Esophagus muscularis mucosa (tissue), 4 donors: ENCODE measurements around the gene NUDT1.

Experiments used
- EP300 ChIP-seq: sonication (generic); formaldehyde crosslinking; IDR thresholded peaks from one replicate; pipeline ENCODE4 v1.6.1; 2017; ENCODE audit warnings: antibody characterized with exemption
- POLR2A ChIP-seq: fragments of 450-650 bp; IDR thresholded peaks from one replicate; pipeline ENCODE4 v1.6.1; 2017; ENCODE audit warnings: antibody characterized with exemption, moderate library complexity, mild to moderate bottlenecking, low read depth
- POLR2AphosphoS5 ChIP-seq, 2 donors: sonication (generic); formaldehyde crosslinking; IDR thresholded peaks; one replicate each; pipeline ENCODE4 v1.6.1; 2017; ENCODE audit warnings: antibody characterized with exemption in 2 of 2
- TF ChIP-seq, protein P1 (sequence below), 3 experiments: fragments of 200-600 bp in 2 of 3; fragments of 450-650 bp in 1 of 3; sonication (generic) in 2 of 3; IDR thresholded peaks; one replicate each; pipeline ENCODE4 v1.5.1; 2017 to 2019; ENCODE audit warnings: antibody characterized with exemption in 3 of 3, mild to moderate bottlenecking in 2 of 3, moderate library complexity in 1 of 3

DNA sequence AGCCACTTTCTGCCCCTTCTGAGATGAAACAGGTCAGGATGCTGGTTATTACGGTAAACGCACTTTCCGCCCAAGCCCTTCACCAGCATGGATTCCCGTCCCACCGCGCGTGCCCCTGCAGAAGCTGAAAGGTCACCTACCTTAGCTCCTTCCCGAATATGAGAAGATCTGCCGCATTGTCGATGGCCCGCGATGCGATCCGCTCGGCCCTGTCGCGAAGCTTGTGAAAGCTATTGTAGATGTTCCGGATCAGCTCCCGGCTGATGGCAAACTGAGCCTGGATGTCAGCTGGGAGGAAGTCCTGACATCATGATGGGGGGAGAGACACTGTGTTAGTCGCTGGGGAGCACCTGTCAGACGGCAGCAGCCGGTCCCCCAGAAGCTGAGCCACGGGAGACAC, 22.1 kb downstream of the NUDT1 start:
- TF ChIP-seq, protein P1, sequence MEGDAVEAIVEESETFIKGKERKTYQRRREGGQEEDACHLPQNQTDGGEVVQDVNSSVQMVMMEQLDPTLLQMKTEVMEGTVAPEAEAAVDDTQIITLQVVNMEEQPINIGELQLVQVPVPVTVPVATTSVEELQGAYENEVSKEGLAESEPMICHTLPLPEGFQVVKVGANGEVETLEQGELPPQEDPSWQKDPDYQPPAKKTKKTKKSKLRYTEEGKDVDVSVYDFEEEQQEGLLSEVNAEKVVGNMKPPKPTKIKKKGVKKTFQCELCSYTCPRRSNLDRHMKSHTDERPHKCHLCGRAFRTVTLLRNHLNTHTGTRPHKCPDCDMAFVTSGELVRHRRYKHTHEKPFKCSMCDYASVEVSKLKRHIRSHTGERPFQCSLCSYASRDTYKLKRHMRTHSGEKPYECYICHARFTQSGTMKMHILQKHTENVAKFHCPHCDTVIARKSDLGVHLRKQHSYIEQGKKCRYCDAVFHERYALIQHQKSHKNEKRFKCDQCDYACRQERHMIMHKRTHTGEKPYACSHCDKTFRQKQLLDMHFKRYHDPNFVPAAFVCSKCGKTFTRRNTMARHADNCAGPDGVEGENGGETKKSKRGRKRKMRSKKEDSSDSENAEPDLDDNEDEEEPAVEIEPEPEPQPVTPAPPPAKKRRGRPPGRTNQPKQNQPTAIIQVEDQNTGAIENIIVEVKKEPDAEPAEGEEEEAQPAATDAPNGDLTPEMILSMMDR (IDR thresholded peaks at IDR 0.05): no peak
- TF ChIP-seq POLR2AphosphoS5 (IDR thresholded peaks at IDR 0.05) (no peak), POLR2A (no peak), EP300 (no peak)
